GM12878 (cell line): Measurements from ENCODE around the gene INO80.

Experiments
- ATF3 ChIP-seq: IDR thresholded peaks from 2 replicates; pipeline ENCODE4 v1.6.1; 2011; ENCODE audit warnings: low read depth, mild to moderate bottlenecking, low read length, moderate library complexity, borderline replicate concordance; ENCODE audit errors: extremely low read depth
- BCLAF1 ChIP-seq: fragments of 450-650 bp; IDR thresholded peaks from 2 replicates; pipeline ENCODE4 v1.6.1; 2017; ENCODE audit warnings: antibody characterized with exemption, mild to moderate bottlenecking, moderate library complexity
- CEBPB ChIP-seq, 2 experiments: fragments of 150-350 bp in 1 of 2; IDR thresholded peaks; 2 replicates each; pipeline ENCODE4 v1.6.1; 2012 to 2014; ENCODE audit warnings: low read depth in 2 of 2, low read length in 2 of 2, borderline replicate concordance in 1 of 2, inconsistent platforms in 1 of 2
- CHD1 ChIP-seq: IDR thresholded peaks from 2 replicates; pipeline ENCODE4 v1.6.1; 2012; ENCODE audit warnings: low read depth, low read length, improper control_type of control experiment
- CTCF ChIP-seq, 3 experiments: IDR thresholded peaks in 2 of 3; conservative IDR thresholded peaks in 1 of 3; 2 replicates each; pipeline ENCODE4 v1.5.1; 2011; ENCODE audit warnings: low read depth in 3 of 3, low read length in 3 of 3, mild to moderate bottlenecking in 3 of 3, control low read depth in 2 of 3, moderate library complexity in 2 of 3, inconsistent platforms in 1 of 3, mixed read lengths in 1 of 3; ENCODE audit not compliant: control insufficient read depth in 2 of 3, insufficient read depth in 1 of 3; ENCODE audit errors: extremely low read depth in 1 of 3
- GABPA ChIP-seq: IDR thresholded peaks from 2 replicates; pipeline ENCODE4 v1.6.1; 2014; ENCODE audit warnings: antibody characterized with exemption, low read depth, mild to moderate bottlenecking, inconsistent platforms
- MAX ChIP-seq: IDR thresholded peaks from 2 replicates; pipeline ENCODE4 v1.6.1; 2012; ENCODE audit warnings: low read depth, low read length, improper control_type of control experiment
- NR2C2 ChIP-seq: IDR thresholded peaks from 2 replicates; pipeline ENCODE4 v1.6.1; 2011; ENCODE audit warnings: borderline replicate concordance, low read depth; ENCODE audit not compliant: control insufficient read depth, insufficient read length
- POLR2A ChIP-seq: IDR thresholded peaks from 2 replicates; pipeline ENCODE4 v1.6.1; 2011; ENCODE audit warnings: low read depth, mild to moderate bottlenecking, low read length
- POLR2AphosphoS5 ChIP-seq: IDR thresholded peaks from 2 replicates; pipeline ENCODE4 v1.6.1; 2011; ENCODE audit warnings: mild to moderate bottlenecking, low read length, inconsistent platforms
- RAD21 ChIP-seq: IDR thresholded peaks from 2 replicates; pipeline ENCODE4 v1.6.1; 2011; ENCODE audit warnings: mild to moderate bottlenecking, low read depth, low read length, moderate library complexity; ENCODE audit not compliant: insufficient read depth
- SRF ChIP-seq, 2 experiments: IDR thresholded peaks; 2 replicates each; pipeline ENCODE4 v1.6.1; 2011; ENCODE audit warnings: low read depth in 2 of 2, low read length in 2 of 2, mild to moderate bottlenecking in 1 of 2, moderate library complexity in 1 of 2
- ZBTB33 ChIP-seq: fragments of 450-650 bp; IDR thresholded peaks from 2 replicates; pipeline ENCODE4 v1.6.1; 2017; ENCODE audit warnings: mild to moderate bottlenecking
- TF ChIP-seq, protein P1 (sequence below): IDR thresholded peaks from 2 replicates; pipeline ENCODE4 v1.6.1; 2012; ENCODE audit warnings: improper control_type of control experiment, low read depth, low read length; ENCODE audit not compliant: insufficient replicate concordance

DNA sequence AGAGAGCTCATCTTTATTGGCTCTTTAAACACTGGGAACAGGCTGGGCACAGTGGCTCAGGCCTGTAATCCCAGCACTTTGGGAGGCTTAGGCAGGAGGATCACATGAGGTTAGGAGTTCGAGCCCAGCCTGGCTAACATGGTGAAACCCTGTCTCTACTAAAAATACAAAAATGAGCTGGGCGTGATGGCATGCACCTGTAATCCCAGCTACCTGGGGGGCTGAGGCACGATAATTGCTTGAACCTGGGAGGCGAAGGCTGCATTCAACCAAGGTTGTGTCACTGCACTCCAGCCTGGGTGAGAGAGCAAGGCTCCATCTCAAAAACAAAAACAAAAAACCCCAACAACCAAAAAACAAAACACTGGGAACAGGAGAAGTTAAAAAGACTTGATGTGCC is 90.7 kb downstream of the INO80 start:
- TF ChIP-seq CTCF (IDR thresholded peaks at IDR 0.05 in 2 of 3, conservative IDR thresholded peaks at IDR 0.05 in 1 of 3; ENCODE audit: control insufficient read depth in 2 of 3, extremely low read depth in 1 of 3, insufficient read depth in 1 of 3, low read depth in 3 of 3, low read length in 3 of 3) (no peak), ATF3 (no peak), MAX (no peak), RAD21 (no peak), SRF (IDR thresholded peaks at IDR 0.05; ENCODE audit: low read depth in 2 of 2, low read length in 2 of 2) (no peak), POLR2A (no peak), CEBPB (IDR thresholded peaks at IDR 0.05; ENCODE audit: borderline replicate concordance in 1 of 2, low read depth in 2 of 2, low read length in 2 of 2) (no peak), ZBTB33 (no peak), NR2C2 (no peak), CHD1 (no peak), POLR2AphosphoS5 (no peak), BCLAF1 (no peak), GABPA (no peak)
- TF ChIP-seq, protein P1, sequence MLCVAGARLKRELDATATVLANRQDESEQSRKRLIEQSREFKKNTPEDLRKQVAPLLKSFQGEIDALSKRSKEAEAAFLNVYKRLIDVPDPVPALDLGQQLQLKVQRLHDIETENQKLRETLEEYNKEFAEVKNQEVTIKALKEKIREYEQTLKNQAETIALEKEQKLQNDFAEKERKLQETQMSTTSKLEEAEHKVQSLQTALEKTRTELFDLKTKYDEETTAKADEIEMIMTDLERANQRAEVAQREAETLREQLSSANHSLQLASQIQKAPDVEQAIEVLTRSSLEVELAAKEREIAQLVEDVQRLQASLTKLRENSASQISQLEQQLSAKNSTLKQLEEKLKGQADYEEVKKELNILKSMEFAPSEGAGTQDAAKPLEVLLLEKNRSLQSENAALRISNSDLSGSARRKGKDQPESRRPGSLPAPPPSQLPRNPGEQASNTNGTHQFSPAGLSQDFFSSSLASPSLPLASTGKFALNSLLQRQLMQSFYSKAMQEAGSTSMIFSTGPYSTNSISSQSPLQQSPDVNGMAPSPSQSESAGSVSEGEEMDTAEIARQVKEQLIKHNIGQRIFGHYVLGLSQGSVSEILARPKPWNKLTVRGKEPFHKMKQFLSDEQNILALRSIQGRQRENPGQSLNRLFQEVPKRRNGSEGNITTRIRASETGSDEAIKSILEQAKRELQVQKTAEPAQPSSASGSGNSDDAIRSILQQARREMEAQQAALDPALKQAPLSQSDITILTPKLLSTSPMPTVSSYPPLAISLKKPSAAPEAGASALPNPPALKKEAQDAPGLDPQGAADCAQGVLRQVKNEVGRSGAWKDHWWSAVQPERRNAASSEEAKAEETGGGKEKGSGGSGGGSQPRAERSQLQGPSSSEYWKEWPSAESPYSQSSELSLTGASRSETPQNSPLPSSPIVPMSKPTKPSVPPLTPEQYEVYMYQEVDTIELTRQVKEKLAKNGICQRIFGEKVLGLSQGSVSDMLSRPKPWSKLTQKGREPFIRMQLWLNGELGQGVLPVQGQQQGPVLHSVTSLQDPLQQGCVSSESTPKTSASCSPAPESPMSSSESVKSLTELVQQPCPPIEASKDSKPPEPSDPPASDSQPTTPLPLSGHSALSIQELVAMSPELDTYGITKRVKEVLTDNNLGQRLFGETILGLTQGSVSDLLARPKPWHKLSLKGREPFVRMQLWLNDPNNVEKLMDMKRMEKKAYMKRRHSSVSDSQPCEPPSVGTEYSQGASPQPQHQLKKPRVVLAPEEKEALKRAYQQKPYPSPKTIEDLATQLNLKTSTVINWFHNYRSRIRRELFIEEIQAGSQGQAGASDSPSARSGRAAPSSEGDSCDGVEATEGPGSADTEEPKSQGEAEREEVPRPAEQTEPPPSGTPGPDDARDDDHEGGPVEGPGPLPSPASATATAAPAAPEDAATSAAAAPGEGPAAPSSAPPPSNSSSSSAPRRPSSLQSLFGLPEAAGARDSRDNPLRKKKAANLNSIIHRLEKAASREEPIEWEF = no peak
